Activated T-cell treated with anti-CD3 and anti-CD28 coated beads, Interleukin-2, amount 50 U/mL, for 48 hours (primary cell): ENCODE data around the gene AMBRA1.

ENCODE experiments used
- DNase-seq, 2 experiments: peaks; one replicate each; pipeline ENCODE4 v3.0.0-alpha.2; 2020

The AMBRA1 gene

DNA sequence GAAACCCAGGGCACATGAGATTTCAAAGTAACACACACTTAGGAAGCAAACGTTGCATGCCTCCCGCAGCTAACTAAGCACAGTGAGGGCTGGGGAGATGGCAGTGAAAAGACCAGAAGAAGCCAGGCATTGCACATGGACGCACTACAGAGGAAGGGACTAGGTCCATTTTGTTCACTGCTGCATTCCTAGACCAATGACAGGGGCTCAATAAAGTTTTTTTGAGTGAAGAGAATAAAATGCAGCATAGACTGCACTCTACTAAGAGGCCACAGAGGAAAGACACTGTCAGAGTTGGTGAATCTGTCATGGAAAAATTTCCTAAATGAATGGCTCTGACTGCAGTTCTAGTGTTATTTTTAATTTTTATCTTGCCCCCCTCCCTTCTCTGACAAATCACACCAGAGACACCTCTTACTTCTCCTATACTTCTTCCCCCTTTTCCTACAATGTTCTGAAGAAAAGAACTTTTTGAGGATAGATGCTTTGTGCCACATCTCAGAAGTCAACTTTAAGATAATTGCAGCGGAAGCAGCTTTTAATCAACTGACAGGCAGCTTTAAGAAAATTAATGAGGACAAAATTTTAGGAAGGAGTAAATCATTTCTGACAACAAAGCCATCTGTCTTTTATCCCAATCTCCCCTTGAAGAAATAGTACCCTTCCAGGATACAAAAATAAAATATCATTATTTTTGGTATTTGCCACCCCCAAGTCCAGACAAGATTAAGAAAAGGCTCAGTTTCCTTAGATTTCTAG lies 167.4 kb downstream of the AMBRA1 start:
- DNase-seq, result no peak

- no peak for DNase-seq
Observed at GRCh38 chr11:46422588-46422987, 171.2 kb downstream of the AMBRA1 start.

GRCh38 chr11:46421257-46421880 lies 172.5 kb downstream of the AMBRA1 start:
- no peak for DNase-seq

DNA sequence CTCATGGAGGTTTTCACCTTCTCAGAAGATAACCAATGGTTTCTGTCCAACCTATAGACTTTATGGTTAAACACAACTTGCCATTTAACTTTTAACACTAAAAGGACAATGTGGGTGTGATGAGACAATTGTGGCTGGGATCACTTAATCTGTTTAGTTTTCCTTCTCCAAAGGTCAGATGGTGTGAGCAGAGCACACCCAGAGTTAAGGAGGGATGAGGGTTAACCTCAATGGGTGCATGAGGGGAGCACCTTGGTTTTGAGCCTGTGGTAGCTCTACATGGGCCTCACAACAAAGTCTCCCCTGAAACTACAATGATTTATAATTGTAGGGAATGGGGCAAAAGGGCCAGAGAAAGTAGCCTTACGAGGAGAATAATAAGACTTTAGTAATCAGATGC lies 173.3 kb downstream of the AMBRA1 start:
- no peak for DNase-seq

GRCh38 chr11:46418751-46419150 lies 175.1 kb downstream of the AMBRA1 start:
- DNase-seq, result no peak

DNA sequence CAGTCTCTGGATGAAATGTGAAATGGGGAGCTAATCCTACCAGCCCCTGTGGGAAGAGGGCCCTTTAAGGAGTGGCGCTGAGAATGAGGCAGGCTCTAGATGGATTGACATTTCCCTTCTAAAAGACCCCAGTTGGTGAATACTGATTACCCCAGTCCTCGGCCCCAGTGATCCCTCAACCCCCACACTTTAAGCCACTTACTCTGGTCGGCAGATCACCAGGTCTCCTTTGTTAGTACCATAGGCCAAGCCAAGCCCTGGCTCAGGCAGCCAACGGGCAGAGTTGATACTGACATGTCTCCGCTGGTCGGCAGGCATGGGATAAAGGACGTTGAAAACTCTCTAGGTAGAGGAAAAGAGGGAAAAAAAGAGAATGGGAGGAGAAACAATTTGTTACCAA lies 176.1 kb downstream of the AMBRA1 start:
- DNase-seq, result no peak

- no peak for DNase-seq
Observed at GRCh38 chr11:46414879-46415278, 178.9 kb downstream of the AMBRA1 start.

DNA sequence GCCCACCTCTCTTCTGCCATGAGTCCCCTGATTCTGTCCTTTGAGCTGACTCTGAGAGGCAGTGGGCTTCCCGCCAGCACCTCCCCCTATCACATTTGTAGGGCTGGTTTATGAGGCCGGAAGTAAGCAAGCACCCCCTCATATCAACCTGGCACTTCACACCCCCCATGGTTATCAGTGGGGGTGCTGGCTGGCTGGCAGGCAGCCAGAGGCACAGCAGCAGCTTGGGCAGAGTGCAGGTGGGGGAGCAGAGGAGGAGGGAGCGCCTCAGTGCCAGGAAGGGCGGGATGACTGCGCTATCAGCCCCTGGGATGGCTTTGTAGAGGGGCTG lies 179.4 kb downstream of the AMBRA1 start:
- DNase-seq, result no peak

- DNase-seq, result no peak
Observed at GRCh38 chr11:46413760-46414465, 179.9 kb downstream of the AMBRA1 start.

GRCh38 chr11:46410021-46410420 lies 183.8 kb downstream of the AMBRA1 start:
- DNase-seq, result no peak

DNA sequence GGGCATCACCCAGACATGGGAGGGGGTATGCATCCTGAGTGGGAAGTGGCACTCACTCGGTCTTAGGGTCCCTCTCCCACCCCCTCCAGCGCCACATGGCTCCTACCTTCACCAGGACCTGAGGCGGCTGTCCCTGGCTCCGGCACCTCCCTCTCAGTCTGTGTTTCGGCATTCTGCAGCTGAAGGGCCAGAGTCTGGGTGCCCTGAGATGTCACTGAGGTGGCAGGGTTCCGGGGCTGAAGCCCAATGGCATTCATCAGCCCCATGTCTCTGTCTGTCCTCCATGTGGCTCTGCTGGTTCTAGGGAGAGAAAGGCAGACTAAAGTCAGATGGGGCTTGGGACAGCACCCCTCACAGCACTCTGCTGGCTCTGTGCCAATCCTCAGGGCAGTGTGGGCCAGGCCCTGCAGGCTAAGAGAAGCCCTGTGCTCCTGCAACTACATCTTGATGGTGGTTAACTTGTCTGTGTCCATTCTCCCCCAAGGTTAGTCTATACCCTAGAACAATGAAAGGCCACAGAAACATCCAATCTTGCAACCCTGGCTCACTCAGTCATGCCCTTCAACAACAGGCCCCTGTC lies 185.3 kb downstream of the AMBRA1 start:
- no peak for DNase-seq

GRCh38 chr11:46407635-46408034 lies 186.2 kb downstream of the AMBRA1 start:
- no peak for DNase-seq

DNA sequence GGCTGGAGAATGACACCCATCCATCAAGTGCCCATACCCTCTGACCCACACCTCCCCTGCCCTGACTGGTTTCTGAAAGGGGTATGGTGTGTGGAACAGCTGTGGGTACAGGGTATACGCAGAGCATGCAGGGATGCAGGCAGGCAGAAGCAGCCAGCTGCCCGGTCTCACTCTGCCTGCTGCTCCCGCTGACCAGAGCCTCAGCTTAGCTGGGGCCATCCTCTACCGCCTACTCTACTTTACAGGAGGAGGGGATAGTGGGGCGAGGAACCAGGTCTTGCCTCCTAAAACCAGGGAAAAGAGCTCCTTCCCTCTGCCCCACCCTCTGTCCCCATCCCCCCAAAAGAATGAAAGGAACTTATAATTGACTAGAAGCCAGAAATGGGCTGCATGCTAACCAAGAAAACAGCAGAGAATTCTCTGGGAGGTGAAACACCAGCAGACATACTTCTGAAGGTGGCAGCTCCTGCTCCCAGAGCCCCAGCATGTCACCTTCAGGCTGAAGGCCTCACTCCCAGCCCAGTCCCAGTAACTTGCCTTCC lies 189.3 kb downstream of the AMBRA1 start:
- no peak for DNase-seq

DNA sequence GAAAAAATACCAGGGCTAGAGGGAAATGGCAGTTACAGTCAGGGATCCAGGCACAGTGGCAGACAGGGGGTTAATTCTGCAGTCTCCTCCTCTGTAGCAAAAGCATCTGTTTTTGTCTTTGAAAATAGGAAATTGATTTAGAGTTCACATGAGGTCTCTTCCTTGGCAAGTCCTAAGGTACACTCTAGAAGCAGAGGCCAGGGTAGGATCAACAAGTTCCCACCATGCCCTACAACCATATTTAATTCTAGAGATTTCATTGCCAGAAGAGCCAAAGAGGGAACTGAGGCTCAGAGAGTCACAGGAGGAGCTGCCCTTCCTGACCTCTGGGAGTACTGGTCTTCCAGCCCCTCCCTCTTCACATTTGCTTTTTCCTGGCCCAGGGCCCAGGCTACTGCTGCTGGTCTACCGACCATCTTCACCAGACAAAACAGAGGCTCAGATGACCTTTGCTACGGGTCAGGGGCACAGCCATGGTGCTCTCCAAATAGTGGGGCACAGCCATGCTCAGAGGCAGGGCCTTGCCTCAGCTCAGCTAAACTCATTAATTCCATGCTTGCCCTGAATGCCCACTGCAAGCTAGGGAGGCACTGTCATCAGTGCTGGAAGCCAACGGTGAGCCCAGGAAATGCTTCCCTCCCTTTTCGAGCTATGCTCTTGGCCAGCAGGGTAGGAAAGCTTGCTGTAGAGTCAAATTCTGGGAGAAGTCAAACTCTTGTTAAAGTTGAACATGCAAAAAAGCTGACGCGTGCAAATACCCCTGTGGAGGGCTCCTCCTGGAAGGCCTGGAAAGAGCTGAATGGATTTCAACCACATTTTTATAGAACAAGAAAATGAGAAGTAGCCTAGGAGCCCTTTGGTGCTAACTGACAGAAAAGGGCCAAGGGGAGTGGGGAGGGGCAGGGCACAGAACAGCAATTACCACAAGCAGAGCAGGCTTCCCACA lies 190.6 kb downstream of the AMBRA1 start:
- no peak for DNase-seq

GRCh38 chr11:46397526-46397925 lies 196.3 kb downstream of the AMBRA1 start:
- DNase-seq, result no peak

- no peak for DNase-seq
Observed at GRCh38 chr11:46393759-46394158, 200.1 kb downstream of the AMBRA1 start.

DNA sequence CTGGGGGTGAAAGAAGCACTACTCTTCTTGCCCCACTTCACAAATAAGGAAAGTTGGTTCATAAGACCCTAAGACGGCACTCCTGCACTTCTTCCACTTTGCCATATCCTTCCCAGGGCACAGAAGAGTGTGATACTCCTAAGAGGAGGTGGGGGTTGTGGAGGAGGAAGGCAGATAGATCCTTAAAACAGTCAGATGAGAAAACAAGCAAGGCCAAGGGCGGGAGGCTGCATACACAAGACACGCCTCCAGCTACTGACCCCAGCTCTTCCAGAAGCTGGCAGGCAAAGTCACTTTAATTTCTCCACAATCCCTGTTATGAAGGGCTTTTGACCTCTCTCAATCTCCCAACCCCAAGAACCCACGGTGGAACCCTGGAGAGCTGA lies 200.6 kb downstream of the AMBRA1 start:
- DNase-seq, result no peak

GRCh38 chr11:46392421-46393230 lies 201.2 kb downstream of the AMBRA1 start:
- DNase-seq, result peak; percentile 77 to 86

DNA sequence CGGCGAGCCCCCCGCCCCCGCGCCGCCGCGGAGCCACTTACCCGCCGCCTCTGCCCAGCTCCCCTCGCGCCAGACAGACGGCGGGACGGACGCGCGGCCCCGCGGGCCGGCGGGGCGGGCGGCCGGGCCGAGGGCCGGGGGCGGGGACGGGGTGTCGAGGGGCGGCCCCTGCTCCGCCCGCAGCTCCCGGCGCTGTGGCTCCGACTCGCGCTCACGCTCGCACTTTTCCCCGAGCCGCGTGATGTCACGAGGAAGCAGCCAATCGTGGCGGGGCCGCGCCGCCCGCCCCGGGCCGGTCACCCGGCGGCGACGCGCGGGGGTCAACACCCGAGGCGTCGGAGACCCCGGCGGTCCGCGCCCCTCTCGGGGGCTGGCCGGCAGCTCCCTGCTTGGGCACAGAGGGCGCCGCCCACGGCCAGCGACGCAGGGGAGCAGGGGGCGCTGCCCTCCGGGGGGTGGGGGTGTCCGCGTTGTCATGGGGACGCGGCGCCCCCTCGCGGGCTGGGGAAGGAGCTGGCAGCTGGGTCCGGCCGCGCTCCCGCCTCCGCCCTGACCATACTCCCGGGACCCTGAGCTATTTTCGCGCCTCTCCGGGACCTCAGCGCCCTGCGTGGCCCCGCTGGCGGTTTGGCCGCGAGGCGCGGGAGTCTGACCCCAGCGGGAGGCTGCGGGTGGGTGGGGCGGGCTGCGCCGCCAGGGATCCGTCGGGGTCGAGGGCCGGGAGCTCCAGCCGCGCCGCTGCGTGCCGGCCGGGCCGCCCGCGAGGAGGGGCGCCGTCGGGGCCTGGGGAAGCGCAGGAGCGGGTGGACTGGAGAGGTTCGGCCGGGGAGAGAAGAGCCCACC lies 202.0 kb downstream of the AMBRA1 start, which contains the start of gene CHRM4:
TSS of gene CHRM4 (minus strand) at position 199 of the 843 bp plus-strand sequence. CDS start 5,219 bp downstream, outside the sequence.
- DNase-seq, result peak in 1 of 2 experiments; percentile 61

DNA sequence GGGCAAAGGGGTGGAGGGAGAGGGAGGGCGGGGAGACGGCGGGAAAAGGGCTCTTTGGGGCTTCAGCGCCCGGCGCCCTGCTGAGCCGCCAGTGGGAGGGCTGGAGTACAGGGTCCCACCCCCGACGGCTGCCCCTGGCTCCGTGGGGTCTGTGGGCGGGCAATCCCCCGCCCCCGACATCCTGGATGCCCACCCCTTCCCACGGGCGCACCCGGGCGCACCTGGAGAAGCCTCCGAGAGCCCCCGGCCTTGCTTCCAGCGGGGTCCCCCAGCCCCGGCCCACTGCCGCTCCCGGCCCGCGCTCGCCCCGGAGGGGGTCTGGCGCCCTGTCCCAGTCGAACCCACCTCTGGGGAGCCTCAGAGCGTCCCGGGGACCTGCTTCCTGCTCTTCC lies 202.6 kb downstream of the AMBRA1 start:
- no peak for DNase-seq
